SK-N-SH (cell line): ENCODE results near the gene KRTAP20-2. TPM values are rescaled to one million over a fixed set of nuclear protein-coding genes. Genes with fewer than 3 reads are reported as not detected.

Experiments
- CTCF ChIA-PET: fragments of 300-600, 350-600 bp; formaldehyde crosslinking; extraction: SDS; loops from one replicate; lab custom pipeline; 2021; lab: Yijun Ruan, JAX
- POLR2A ChIA-PET: fragments of 350-600 bp; sonication (Branson Sonifier 250); formaldehyde crosslinking; extraction: SDS; loops from one replicate; lab custom pipeline; 2020; ENCODE audit warnings: antibody characterized with exemption, inconsistent platforms; lab: Yijun Ruan, JAX
- DNase-seq: peaks from one replicate; pipeline ENCODE4 v3.0.0; 2012
- H2AFZ ChIP-seq: fragments of 200-600 bp; sonication (generic); 2 replicates; pipeline ENCODE4 v1.8.1; 2016; ENCODE audit warnings: antibody characterized with exemption, mild to moderate bottlenecking, low read depth
- H3F3A ChIP-seq: fragments of 200-600 bp; sonication (generic); replicated peaks from 2 replicates; pipeline ENCODE3; 2016; ENCODE audit warnings: antibody characterized with exemption, mild to moderate bottlenecking; ENCODE audit not compliant: insufficient read depth
- H3K27ac ChIP-seq, 2 experiments: fragments of 200-500 bp in 1 of 2; fragments of 200-600 bp in 1 of 2; sonication (Bioruptor generic) in 1 of 2; sonication (generic), shearing (Covaris generic) in 1 of 2; 2 replicates each; pipeline versions ENCODE4 v1.5.1 to v1.6.1; 2014 to 2016; ENCODE audit warnings: low read depth in 2 of 2, inconsistent platforms in 1 of 2, low read length in 1 of 2, mild to moderate bottlenecking in 1 of 2, mixed read lengths in 1 of 2
- H3K27me3 ChIP-seq: fragments of 200-600 bp; sonication (generic), shearing (Covaris generic); 2 replicates; pipeline ENCODE4 v1.6.1; 2016; ENCODE audit warnings: mixed run types; ENCODE audit not compliant: insufficient read depth
- H3K36me3 ChIP-seq, 2 experiments: fragments of 200-500 bp in 1 of 2; fragments of 200-600 bp in 1 of 2; sonication (Bioruptor generic) in 1 of 2; sonication (generic) in 1 of 2; replicated peaks in 1 of 2; 2 replicates each; pipeline versions ENCODE3 to v1.5.1; 2014 to 2016; ENCODE audit warnings: low read length in 1 of 2, mild to moderate bottlenecking in 1 of 2; ENCODE audit not compliant: insufficient read depth in 2 of 2, control insufficient read depth in 1 of 2
- H3K4me1 ChIP-seq, 2 experiments: fragments of 200-500 bp in 1 of 2; fragments of 200-600 bp in 1 of 2; sonication (Bioruptor generic) in 1 of 2; sonication (generic), shearing (Covaris generic) in 1 of 2; 2 replicates each; pipeline versions ENCODE4 v1.5.1 to v1.6.1; 2014 to 2016; ENCODE audit warnings: low read depth in 1 of 2, low read length in 1 of 2, mixed run types in 1 of 2; ENCODE audit not compliant: insufficient read depth in 2 of 2, control insufficient read depth in 1 of 2
- H3K4me2 ChIP-seq: fragments of 200-600 bp; sonication (generic), shearing (Covaris generic); 2 replicates; pipeline ENCODE4 v1.6.1; 2017; ENCODE audit warnings: mixed run types
- H3K4me3 ChIP-seq, 2 experiments: fragments of 200-500 bp in 1 of 2; fragments of 200-600 bp in 1 of 2; sonication (Bioruptor generic) in 1 of 2; sonication (generic), shearing (Covaris generic) in 1 of 2; 2 replicates each; pipeline versions ENCODE4 v1.5.1 to v1.8.1; 2014 to 2016; ENCODE audit warnings: low read depth in 2 of 2, inconsistent platforms in 1 of 2, low read length in 1 of 2, mild to moderate bottlenecking in 1 of 2, mixed read lengths in 1 of 2, moderate library complexity in 1 of 2
- H3K79me2 ChIP-seq: fragments of 200-600 bp; sonication (generic); 2 replicates; pipeline ENCODE4 v1.8.1; 2017; ENCODE audit warnings: mild to moderate bottlenecking; ENCODE audit not compliant: insufficient read depth
- H3K9ac ChIP-seq: fragments of 200-600 bp; sonication (generic); 2 replicates; pipeline ENCODE4 v1.6.1; 2017; ENCODE audit warnings: mixed run types
- H3K9me2 ChIP-seq: fragments of 200-600 bp; sonication (generic); 2 replicates; pipeline ENCODE4 v1.6.1; 2017; ENCODE audit warnings: mixed run types
- H3K9me3 ChIP-seq: fragments of 200-600 bp; sonication (generic); 2 replicates; pipeline ENCODE4 v1.6.1; 2017; ENCODE audit warnings: mixed run types, mild to moderate bottlenecking, moderate library complexity
- H4K20me1 ChIP-seq: fragments of 200-600 bp; sonication (generic); 2 replicates; pipeline ENCODE4 v1.6.1; 2017; ENCODE audit warnings: mild to moderate bottlenecking, mixed run types; ENCODE audit not compliant: insufficient read depth
- ELF1 ChIP-seq: IDR thresholded peaks from 2 replicates; pipeline ENCODE4 v1.4.0; 2012
- EP300 ChIP-seq, 2 experiments: IDR thresholded peaks; 2 replicates each; pipeline versions ENCODE4 v1.4.0 to v1.6.1; 2012; ENCODE audit warnings: borderline replicate concordance in 1 of 2, low read depth in 1 of 2, low read length in 1 of 2
- FOXJ3 ChIP-seq: sonication (generic); formaldehyde crosslinking; IDR thresholded peaks from 2 replicates; pipeline ENCODE4 v1.5.1; 2020; ENCODE audit warnings: mild to moderate bottlenecking, missing genetic modification reagents
- GABPA ChIP-seq: IDR thresholded peaks from 2 replicates; pipeline ENCODE4 v1.4.0; 2012; ENCODE audit warnings: low read depth, mild to moderate bottlenecking
- GATA2 ChIP-seq: sonication (generic); formaldehyde crosslinking; IDR thresholded peaks from 2 replicates; pipeline ENCODE4 v1.5.0; 2020; ENCODE audit warnings: mild to moderate bottlenecking, missing genetic modification reagents
- JUND ChIP-seq: IDR thresholded peaks from 2 replicates; pipeline ENCODE4 v1.4.0; 2012
- MEF2A ChIP-seq: IDR thresholded peaks from 2 replicates; pipeline ENCODE4 v1.4.0; 2012; ENCODE audit warnings: low read depth, borderline replicate concordance
- NRF1 ChIP-seq: IDR thresholded peaks from 2 replicates; pipeline ENCODE4 v1.6.1; 2012; ENCODE audit warnings: low read depth, mild to moderate bottlenecking, low read length
- POLR2AphosphoS5 ChIP-seq: IDR thresholded peaks from 2 replicates; pipeline ENCODE4 v1.6.1; 2012; ENCODE audit warnings: low read depth, low read length
- RAD21 ChIP-seq: IDR thresholded peaks from 2 replicates; pipeline ENCODE4 v1.6.1; 2012; ENCODE audit warnings: mild to moderate bottlenecking, low read length
- RXRA ChIP-seq: IDR thresholded peaks from 2 replicates; pipeline ENCODE4 v1.4.0; 2012; ENCODE audit warnings: low read depth, mild to moderate bottlenecking, borderline replicate concordance
- SMC3 ChIP-seq: IDR thresholded peaks from 2 replicates; pipeline ENCODE4 v1.6.1; 2012; ENCODE audit warnings: low read depth, low read length, improper control_type of control experiment
- TEAD4 ChIP-seq: IDR thresholded peaks from 2 replicates; pipeline ENCODE4 v1.4.0; 2012; ENCODE audit warnings: mild to moderate bottlenecking, borderline replicate concordance; ENCODE audit not compliant: insufficient read depth
- WGBS: methylation state at CpG from one replicate; pipeline ENCODE4 v1.1.6; 2017; ENCODE audit warnings: low lambda C conversion rate; 5-methylcytosine and 5-hydroxymethylcytosine counted together
- polyA plus RNA-seq, 3 experiments: library from polyadenylated mRNA; depleted of rRNA; stranded (reverse); fragments of >200 nt; gene quantifications; 2 replicates each; pipeline ENCODE4 v1.2.3, GENCODE V29; 2012
- TF ChIP-seq, protein P1 (sequence below): IDR thresholded peaks from 2 replicates; pipeline ENCODE4 v1.6.1; 2012; ENCODE audit warnings: mild to moderate bottlenecking, low read depth, low read length, moderate library complexity
- TF ChIP-seq, protein P2 (sequence below): IDR thresholded peaks from 2 replicates; pipeline ENCODE4 v1.4.0; 2012; ENCODE audit warnings: low read depth, borderline replicate concordance
- TF ChIP-seq, protein P3 (sequence below): IDR thresholded peaks from 2 replicates; pipeline ENCODE4 v1.4.0; 2012; ENCODE audit warnings: low read depth, borderline replicate concordance
- TF ChIP-seq, protein P4 (sequence below): fragments of 200-600 bp; sonication (generic); IDR thresholded peaks from 2 replicates; pipeline ENCODE4 v1.6.1; 2017; ENCODE audit warnings: antibody characterized with exemption, mild to moderate bottlenecking, moderate library complexity
- TF ChIP-seq, protein P5 (sequence below): IDR thresholded peaks from 2 replicates; pipeline ENCODE4 v1.4.0; 2012; ENCODE audit warnings: low read depth

Gene KRTAP20-2
- polyA plus RNA-seq, 1 of the 3 experiments (the other 2 are of a cell fraction): not detected

DNA sequence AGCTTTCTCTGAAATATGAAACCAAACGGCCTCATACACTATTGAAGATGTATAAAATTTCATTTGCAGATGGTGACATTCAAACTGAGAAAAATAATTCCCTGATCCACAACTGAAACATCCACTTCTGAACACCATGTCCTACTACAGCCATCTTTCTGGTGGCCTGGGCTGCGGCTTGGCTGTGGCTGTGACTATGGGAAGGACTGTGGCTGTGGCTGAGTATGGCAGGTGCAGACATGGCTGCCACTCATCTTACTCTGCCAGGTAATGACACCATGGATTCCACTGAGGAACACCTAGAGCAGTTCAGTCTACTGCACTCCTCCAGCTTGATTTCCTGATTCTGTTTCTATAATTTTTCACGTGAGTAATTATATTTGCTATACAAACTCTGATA, 14.5 kb upstream of the KRTAP20-2 start, which contains the start of gene KRTAP20-4:
TSS of gene KRTAP20-4 (plus strand) at position 106 of the 400 bp plus-strand sequence.
- Histone ChIP-seq H3K4me3 (no peak within 1 kb of the TSS), H3K27ac (no peak within 1 kb of the TSS; a peak in 1 of 4 replicates), H4K20me1 (no peaks in the 10 kb centered on the region), H3K9me2 (no peaks in the 10 kb centered on the region), H3K9ac (no peak within 1 kb of the TSS), H3K36me3 (no peaks in the 10 kb centered on the region), H3K4me1 (no peaks in the 10 kb centered on the region), H3K4me2 (no peak within 1 kb of the TSS), H3F3A (no peaks in the 10 kb centered on the region), H2AFZ (no peak within 1 kb of the TSS), H3K79me2 (no peaks in the 10 kb centered on the region), H3K9me3 (no peaks in the 10 kb centered on the region), H3K27me3 (no peaks in the 10 kb centered on the region)
- TF ChIP-seq GABPA: no peak
- TF ChIP-seq, protein P1, sequence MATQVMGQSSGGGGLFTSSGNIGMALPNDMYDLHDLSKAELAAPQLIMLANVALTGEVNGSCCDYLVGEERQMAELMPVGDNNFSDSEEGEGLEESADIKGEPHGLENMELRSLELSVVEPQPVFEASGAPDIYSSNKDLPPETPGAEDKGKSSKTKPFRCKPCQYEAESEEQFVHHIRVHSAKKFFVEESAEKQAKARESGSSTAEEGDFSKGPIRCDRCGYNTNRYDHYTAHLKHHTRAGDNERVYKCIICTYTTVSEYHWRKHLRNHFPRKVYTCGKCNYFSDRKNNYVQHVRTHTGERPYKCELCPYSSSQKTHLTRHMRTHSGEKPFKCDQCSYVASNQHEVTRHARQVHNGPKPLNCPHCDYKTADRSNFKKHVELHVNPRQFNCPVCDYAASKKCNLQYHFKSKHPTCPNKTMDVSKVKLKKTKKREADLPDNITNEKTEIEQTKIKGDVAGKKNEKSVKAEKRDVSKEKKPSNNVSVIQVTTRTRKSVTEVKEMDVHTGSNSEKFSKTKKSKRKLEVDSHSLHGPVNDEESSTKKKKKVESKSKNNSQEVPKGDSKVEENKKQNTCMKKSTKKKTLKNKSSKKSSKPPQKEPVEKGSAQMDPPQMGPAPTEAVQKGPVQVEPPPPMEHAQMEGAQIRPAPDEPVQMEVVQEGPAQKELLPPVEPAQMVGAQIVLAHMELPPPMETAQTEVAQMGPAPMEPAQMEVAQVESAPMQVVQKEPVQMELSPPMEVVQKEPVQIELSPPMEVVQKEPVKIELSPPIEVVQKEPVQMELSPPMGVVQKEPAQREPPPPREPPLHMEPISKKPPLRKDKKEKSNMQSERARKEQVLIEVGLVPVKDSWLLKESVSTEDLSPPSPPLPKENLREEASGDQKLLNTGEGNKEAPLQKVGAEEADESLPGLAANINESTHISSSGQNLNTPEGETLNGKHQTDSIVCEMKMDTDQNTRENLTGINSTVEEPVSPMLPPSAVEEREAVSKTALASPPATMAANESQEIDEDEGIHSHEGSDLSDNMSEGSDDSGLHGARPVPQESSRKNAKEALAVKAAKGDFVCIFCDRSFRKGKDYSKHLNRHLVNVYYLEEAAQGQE: no peak
- TF ChIP-seq, protein P2, sequence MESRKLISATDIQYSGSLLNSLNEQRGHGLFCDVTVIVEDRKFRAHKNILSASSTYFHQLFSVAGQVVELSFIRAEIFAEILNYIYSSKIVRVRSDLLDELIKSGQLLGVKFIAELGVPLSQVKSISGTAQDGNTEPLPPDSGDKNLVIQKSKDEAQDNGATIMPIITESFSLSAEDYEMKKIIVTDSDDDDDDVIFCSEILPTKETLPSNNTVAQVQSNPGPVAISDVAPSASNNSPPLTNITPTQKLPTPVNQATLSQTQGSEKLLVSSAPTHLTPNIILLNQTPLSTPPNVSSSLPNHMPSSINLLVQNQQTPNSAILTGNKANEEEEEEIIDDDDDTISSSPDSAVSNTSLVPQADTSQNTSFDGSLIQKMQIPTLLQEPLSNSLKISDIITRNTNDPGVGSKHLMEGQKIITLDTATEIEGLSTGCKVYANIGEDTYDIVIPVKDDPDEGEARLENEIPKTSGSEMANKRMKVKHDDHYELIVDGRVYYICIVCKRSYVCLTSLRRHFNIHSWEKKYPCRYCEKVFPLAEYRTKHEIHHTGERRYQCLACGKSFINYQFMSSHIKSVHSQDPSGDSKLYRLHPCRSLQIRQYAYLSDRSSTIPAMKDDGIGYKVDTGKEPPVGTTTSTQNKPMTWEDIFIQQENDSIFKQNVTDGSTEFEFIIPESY: no peak
- TF ChIP-seq RAD21: no peak
- TF ChIP-seq, protein P3, sequence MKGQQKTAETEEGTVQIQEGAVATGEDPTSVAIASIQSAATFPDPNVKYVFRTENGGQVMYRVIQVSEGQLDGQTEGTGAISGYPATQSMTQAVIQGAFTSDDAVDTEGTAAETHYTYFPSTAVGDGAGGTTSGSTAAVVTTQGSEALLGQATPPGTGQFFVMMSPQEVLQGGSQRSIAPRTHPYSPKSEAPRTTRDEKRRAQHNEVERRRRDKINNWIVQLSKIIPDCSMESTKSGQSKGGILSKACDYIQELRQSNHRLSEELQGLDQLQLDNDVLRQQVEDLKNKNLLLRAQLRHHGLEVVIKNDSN: no peak
- no peak for TF ChIP-seq GATA2 (CRISPR knock-in tag)
- TF ChIP-seq MEF2A: no peak
- TF ChIP-seq, protein P4, sequence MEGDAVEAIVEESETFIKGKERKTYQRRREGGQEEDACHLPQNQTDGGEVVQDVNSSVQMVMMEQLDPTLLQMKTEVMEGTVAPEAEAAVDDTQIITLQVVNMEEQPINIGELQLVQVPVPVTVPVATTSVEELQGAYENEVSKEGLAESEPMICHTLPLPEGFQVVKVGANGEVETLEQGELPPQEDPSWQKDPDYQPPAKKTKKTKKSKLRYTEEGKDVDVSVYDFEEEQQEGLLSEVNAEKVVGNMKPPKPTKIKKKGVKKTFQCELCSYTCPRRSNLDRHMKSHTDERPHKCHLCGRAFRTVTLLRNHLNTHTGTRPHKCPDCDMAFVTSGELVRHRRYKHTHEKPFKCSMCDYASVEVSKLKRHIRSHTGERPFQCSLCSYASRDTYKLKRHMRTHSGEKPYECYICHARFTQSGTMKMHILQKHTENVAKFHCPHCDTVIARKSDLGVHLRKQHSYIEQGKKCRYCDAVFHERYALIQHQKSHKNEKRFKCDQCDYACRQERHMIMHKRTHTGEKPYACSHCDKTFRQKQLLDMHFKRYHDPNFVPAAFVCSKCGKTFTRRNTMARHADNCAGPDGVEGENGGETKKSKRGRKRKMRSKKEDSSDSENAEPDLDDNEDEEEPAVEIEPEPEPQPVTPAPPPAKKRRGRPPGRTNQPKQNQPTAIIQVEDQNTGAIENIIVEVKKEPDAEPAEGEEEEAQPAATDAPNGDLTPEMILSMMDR: no peak
- TF ChIP-seq, protein P5, sequence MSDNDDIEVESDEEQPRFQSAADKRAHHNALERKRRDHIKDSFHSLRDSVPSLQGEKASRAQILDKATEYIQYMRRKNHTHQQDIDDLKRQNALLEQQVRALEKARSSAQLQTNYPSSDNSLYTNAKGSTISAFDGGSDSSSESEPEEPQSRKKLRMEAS: no peak
- TF ChIP-seq SMC3: no peak
- no peak for TF ChIP-seq POLR2AphosphoS5
- TF ChIP-seq ELF1: no peak
- TF ChIP-seq JUND: no peak
- TF ChIP-seq EP300 (IDR thresholded peaks at IDR 0.05; ENCODE audit: borderline replicate concordance in 1 of 2, low read depth in 1 of 2, low read length in 1 of 2): no peak
- TF ChIP-seq RXRA: no peak
- TF ChIP-seq TEAD4: no peak
- TF ChIP-seq NRF1: no peak
- no peak for TF ChIP-seq FOXJ3 (CRISPR knock-in tag)
- CTCF ChIA-PET: no interaction called here
- WGBS: 6% methylated on average over 3 of the region's 3 CpGs
- no peak for DNase-seq
- POLR2A ChIA-PET: no interaction called here
